GM18909 (cell line): Measurements from ENCODE around the gene ACAP2.
"Not testable (repeated sequence)": the region's sequence is repeated elsewhere in the genome, so short reads cannot be mapped to it uniquely, and the experiment has no call there.

Source experiments
- ATAC-seq: cut with Tn5 transposase; IDR thresholded peaks from one replicate; pipeline ENCODE4 v1.9.1; 2021; ENCODE audit warnings: mild to moderate bottlenecking; ENCODE audit not compliant: unreplicated experiment, poor library complexity

ACAP2 gene, protein sequence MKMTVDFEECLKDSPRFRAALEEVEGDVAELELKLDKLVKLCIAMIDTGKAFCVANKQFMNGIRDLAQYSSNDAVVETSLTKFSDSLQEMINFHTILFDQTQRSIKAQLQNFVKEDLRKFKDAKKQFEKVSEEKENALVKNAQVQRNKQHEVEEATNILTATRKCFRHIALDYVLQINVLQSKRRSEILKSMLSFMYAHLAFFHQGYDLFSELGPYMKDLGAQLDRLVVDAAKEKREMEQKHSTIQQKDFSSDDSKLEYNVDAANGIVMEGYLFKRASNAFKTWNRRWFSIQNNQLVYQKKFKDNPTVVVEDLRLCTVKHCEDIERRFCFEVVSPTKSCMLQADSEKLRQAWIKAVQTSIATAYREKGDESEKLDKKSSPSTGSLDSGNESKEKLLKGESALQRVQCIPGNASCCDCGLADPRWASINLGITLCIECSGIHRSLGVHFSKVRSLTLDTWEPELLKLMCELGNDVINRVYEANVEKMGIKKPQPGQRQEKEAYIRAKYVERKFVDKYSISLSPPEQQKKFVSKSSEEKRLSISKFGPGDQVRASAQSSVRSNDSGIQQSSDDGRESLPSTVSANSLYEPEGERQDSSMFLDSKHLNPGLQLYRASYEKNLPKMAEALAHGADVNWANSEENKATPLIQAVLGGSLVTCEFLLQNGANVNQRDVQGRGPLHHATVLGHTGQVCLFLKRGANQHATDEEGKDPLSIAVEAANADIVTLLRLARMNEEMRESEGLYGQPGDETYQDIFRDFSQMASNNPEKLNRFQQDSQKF

DNA sequence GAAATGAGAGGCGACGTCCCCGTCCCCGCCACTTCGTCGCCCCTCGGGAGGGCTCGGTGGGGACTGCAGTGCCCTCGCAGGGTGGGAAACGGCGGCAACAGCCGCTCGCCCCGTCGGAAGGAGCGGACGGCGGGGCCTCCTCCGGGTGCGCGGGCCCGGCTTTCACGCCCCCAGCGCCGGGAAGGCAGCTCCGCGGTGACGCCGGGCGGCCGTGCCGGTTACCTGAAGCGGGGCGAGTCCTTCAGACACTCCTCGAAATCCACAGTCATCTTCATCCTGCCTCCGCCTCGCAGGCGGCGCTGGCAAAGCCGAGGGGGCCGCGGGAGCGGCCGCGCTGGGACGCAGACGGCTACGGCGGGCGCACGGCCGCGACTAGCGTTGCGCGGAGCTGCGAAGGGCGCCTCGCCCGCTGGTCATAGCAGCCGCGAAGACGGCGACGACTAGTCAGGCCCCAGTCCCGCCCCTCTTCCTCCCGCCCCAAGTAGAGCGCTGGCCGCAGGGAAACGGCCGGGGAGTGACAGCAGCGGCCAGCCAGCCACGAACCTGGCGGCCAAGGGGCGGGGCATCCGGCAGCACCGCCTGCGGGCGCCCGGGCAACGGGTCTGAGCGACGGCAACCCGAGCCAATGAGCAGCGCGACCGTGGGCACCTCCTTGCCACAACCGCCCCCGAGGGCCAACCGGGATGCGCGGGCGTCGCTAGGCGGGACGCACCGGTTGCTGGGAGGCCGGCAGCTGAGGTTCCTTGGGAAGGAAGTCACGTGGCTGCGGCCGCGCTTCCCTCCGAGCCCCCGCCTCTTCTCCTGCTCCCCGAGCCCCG, at the start of gene ACAP2:
Gene ACAP2 (minus strand): TSS at position 448 of the 818 bp plus-strand sequence. CDS start 173 bp downstream, at position 275.
- ATAC-seq = peak; percentile 90

DNA sequence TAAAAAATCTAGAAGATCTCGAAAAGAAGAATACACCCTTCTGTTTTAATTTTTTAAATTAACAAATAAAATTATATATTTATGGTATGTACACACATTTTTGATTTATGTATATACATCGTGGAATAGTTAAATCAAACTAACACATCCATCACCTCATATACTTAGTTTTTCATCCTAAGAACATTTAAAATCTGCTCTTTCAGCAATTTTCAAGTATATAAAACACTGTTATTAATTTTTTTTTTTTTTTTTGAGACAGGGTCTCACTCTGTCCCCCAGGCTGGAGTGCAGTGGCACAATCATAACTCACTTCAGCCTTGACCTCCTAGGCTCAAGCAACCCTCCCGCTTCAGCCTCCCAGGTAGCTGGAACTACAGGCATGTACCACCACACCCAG, 32.8 kb upstream of the ACAP2 start:
- no peak for ATAC-seq

- ATAC-seq = not testable (repeated sequence)
Observed at GRCh38 chr3:195475116-195475515, 32.3 kb upstream of the ACAP2 start.

DNA sequence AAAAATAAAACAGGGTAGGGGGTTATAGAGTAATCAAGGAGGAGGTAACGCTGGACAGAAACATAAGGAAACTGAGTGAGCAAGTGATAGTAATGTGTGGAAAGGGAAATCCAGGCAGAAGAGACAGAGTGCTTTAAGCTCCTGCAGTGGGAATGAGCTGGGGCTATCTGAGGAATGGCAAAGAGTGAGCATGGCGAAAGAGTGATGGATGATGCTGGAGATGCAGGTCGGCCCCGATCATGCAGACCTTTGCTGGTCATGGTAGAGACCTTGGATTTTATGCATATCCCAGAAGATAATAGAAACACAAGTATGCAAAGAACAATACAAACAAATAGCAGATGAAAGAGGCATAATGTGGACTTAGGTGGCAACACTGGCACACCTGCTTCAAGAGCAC, 26.0 kb upstream of the ACAP2 start:
- ATAC-seq = no peak

DNA sequence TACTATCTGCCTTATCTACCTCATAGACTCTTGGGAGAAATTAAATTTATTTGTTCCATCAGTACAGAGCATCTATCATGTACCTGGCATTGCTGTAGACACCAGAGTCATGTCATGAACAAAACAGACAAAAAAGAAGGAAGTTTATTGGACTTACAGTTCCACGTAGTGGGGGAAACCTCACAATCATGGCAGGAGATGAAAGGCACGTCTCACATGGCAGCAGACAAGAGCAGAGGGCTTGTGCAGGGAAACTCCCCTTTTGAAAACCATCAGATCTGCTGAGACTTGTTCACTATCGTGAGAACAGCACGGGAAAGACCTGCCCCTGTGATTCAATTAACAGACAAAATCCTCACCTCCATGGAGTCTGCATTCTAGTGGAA, 25.6 kb upstream of the ACAP2 start:
- no peak for ATAC-seq

DNA sequence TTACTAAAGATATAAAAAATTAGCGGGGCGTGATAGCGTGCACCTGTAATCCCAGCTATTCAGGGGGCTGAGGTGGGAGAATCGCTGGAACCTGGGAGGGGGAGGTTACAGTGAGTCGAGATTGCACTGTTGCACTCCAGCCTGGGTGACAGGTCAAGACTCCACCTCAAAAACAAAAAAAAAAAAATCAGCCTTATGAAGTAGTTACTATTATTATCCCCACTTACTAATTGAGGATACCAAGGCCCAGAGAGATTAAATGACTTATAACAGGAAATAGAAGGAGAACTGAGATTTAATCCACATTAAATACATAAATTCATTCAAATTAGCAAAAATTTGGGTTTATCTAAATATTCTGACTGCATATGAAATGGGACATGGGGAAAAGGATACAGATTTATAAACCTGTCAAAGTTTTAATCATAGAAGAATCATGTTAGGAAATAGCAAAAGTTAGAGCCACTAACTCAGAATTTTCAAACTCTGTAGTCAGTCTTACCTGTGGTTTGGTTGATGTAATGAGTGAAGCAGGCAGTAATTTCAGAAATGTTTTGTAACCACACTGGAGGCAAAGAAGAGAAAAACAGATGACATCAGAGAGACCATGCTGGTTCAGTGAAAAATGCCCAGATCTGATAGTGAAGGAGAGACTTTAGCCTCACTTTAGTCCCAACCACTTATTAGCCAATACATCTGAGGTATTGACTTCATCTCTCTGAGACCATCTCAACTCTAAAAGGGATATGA, 25.0 kb upstream of the ACAP2 start:
- ATAC-seq = no peak

DNA sequence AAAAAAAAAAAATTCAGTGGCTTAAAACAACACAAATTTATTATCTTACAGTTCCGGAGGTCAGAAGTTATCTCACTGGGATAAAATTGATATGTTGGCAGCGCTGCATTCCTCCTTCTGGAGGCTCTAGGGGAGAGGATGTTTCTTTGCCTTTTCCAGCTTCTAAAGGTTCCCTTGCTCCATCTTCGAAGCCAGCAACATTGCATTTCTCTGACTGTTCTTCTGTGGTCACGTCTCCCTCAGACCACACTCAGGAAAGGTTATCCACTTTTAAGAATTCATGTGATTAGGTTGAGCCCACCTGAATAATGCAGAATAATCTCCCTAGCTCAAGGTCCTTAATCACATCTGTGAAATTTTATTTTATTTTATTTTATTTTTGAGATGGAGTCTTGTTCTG, 23.4 kb upstream of the ACAP2 start:
- ATAC-seq = no peak

GRCh38 chr3:195462922-195463321, 20.1 kb upstream of the ACAP2 start:
- ATAC-seq = not testable (repeated sequence)

- no peak for ATAC-seq
Observed at GRCh38 chr3:195462308-195462610, 19.4 kb upstream of the ACAP2 start.

- ATAC-seq = no peak
Observed at GRCh38 chr3:195461594-195462307, 18.9 kb upstream of the ACAP2 start.

GRCh38 chr3:195460091-195460713, 17.4 kb upstream of the ACAP2 start:
- ATAC-seq = no peak

GRCh38 chr3:195458316-195458717, 15.5 kb upstream of the ACAP2 start:
- peak; percentile 60 for ATAC-seq

GRCh38 chr3:195455789-195456188, 13.0 kb upstream of the ACAP2 start:
- ATAC-seq = no peak

GRCh38 chr3:195453236-195453635, 10.4 kb upstream of the ACAP2 start:
- no peak for ATAC-seq

DNA sequence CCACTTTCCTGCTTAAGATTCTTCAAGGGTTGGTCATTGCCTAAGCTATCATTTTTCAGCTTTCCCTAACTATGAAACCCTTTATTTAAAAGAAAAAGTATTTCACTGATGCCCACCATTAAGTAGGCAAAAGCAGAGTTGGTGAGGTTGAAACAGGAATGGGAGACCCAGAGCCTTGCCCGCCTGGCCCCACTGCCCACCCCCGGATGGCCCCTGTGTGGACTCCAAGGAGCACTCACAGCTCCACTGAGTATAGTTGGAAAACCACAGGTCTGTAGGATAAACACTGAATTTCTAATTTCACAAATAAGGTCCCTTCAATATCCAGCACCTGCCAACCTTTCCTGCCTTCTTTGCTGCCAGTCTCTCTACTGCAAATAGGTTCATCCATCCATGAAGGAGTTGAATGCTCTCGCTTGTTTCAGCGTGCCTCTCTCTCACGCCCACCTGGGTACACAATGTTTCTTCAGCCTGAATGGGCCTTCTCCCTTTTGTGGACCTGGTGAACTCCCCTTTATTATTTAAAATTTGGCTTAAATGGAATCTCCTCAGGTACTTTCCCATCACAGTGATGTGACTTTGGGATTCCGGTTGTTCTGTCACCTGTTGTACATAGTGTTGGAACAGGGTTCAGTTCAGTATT, 8.7 kb upstream of the ACAP2 start:
- no peak for ATAC-seq

DNA sequence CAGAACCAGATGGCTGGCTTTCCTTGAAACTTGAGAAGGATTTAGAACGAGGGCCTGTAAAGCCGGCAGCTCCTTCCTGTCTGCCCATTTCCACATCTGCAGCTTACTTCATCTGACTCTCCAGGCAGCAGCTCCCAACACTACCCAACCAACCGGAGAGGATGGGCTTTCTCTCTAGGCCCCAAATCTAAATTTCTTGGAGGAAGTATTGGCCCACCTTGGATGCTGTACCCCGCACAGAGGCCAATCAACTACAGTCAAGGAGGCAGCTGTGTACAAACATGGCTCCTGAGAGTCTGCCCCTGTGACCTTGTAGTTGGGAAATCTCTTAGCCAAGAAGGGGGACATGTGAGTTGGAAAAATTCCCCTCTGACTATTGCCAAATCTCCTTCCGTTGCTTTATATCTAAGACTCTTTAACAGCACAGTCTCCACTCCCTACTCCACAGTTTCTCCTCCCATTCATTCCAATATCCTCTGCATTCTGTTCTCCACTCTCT, 8.0 kb upstream of the ACAP2 start:
- no peak for ATAC-seq

- no peak for ATAC-seq
Observed at GRCh38 chr3:195448205-195448875, 5.5 kb upstream of the ACAP2 start.

DNA sequence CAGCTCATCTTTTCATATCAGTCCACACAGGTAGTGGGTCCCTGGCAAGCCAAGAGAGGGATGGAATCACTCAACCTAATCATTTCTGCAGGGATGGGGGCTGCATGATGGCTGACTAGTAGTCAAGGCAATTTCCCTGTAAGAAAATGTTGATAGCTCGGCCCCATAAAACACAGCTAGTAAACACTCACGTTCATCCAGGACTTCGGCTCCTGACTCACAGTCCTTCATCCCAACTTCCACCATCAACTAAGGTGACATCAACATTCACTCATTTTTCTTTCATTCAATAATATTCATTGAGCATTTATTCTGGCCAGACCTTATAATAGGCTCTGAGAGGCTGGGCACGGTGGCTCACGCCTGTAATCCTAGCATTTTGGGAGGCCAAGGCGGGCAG, 4.4 kb upstream of the ACAP2 start:
- no peak for ATAC-seq
